ENCODE results near the gene CRTC1. TPM values are rescaled to one million over a fixed set of nuclear protein-coding genes. Genes with fewer than 3 reads are reported as not detected.

The CRTC1 gene
- total RNA-seq, 1 donor from 2014 or later, result 39.7 TPM

GRCh38 chr19:18783958-18784785 is 100.7 kb downstream of the CRTC1 start:
- DNase-seq (ENCODE audit: low spot score, unreplicated experiment), result no peak
- no peak for TF ChIP-seq CTCF (IDR thresholded peaks at IDR 0.05; ENCODE audit: unreplicated experiment)
- H3K4me1 Mint-ChIP-seq (ENCODE audit: low read depth), result peaks cover 2% of the 10 kb centered on the region
- H3K4me3 Mint-ChIP-seq (ENCODE audit: low read depth), result no peak overlapping the region
- H3K27ac Mint-ChIP-seq, result no peak overlapping the region
- H3K27me3 Mint-ChIP-seq, result peaks cover 47% of the 10 kb centered on the region
- H3K9me3 Mint-ChIP-seq (ENCODE audit: low read depth), result no peaks in the 10 kb centered on the region
- no peaks in the 10 kb centered on the region for H3K36me3 Mint-ChIP-seq (ENCODE audit: insufficient read depth)

- Mint-ChIP-seq H3K36me3 (ENCODE audit: insufficient read depth) (no peaks in the 10 kb centered on the region), H3K4me1 (ENCODE audit: low read depth) (peaks cover 4% of the 10 kb centered on the region)
These were observed 101.3 kb downstream of the CRTC1 start for GRCh38 chr19:18784786-18785120.

GRCh38 chr19:18785179-18786124 is 102.0 kb downstream of the CRTC1 start:
- Mint-ChIP-seq H3K9me3 (ENCODE audit: low read depth) (no peaks in the 10 kb centered on the region), H3K27me3 (peaks cover 57% of the 10 kb centered on the region), H3K4me1 (ENCODE audit: low read depth) (peaks cover 7% of the 10 kb centered on the region), H3K27ac (no peak overlapping the region), H3K4me3 (ENCODE audit: low read depth) (no peak overlapping the region), H3K36me3 (ENCODE audit: insufficient read depth) (no peaks in the 10 kb centered on the region)
- DNase-seq (ENCODE audit: low spot score, unreplicated experiment), result peak; percentile 67
- no peak for TF ChIP-seq CTCF (IDR thresholded peaks at IDR 0.05; ENCODE audit: unreplicated experiment)

More at GRCh38 chr19:18784786-18785120, 101.3 kb downstream of the CRTC1 start:
- Mint-ChIP-seq H3K4me3 (ENCODE audit: low read depth) (no peak overlapping the region), H3K27me3 (peaks cover 51% of the 10 kb centered on the region), H3K9me3 (ENCODE audit: low read depth) (no peaks in the 10 kb centered on the region), H3K27ac (no peak overlapping the region)
- DNase-seq (ENCODE audit: low spot score, unreplicated experiment), result no peak
- no peak for TF ChIP-seq CTCF (IDR thresholded peaks at IDR 0.05; ENCODE audit: unreplicated experiment)

- Mint-ChIP-seq H3K36me3 (ENCODE audit: insufficient read depth) (no peaks in the 10 kb centered on the region), H3K27me3 (peaks cover 87% of the 10 kb centered on the region), H3K9me3 (ENCODE audit: low read depth) (no peaks in the 10 kb centered on the region), H3K27ac (peak overlapping the region; percentile 17), H3K4me1 (ENCODE audit: low read depth) (peaks cover 8% of the 10 kb centered on the region), H3K4me3 (ENCODE audit: low read depth) (peak overlapping the region; percentile 7)
- no peak for DNase-seq (ENCODE audit: low spot score, unreplicated experiment)
- TF ChIP-seq CTCF (IDR thresholded peaks at IDR 0.05; ENCODE audit: unreplicated experiment), result no peak
These were observed 105.3 kb downstream of the CRTC1 start for GRCh38 chr19:18788529-18789421.

Data from progenitor cell of endocrine pancreas (in vitro differentiated cells).